HEK293T (cell line): ENCODE measurements around the gene COX10.

ENCODE experiments used
- CTCF ChIA-PET: fragments of 350-600 bp; formaldehyde crosslinking; extraction: SDS; loops from one replicate; lab custom pipeline; 2021; ENCODE audit warnings: antibody characterized with exemption, inconsistent platforms; lab: Yijun Ruan, JAX
- POLR2A ChIA-PET: fragments of 350-600 bp; formaldehyde crosslinking; extraction: SDS; loops from one replicate; lab custom pipeline; 2020; ENCODE audit warnings: antibody characterized with exemption, inconsistent platforms; lab: Yijun Ruan, JAX
- DNase-seq: peaks from one replicate; pipeline ENCODE4 v3.0.0; 2012; ENCODE audit warnings: mixed read lengths; ENCODE audit errors: extremely low spot score
- ARNT ChIP-seq: fragments of 450-650 bp; IDR thresholded peaks from 2 replicates; pipeline ENCODE4 v1.6.1; 2017; ENCODE audit warnings: mild to moderate bottlenecking
- BHLHE40 ChIP-seq: fragments of 450-650 bp; IDR thresholded peaks from 2 replicates; pipeline ENCODE4 v1.6.1; 2016; ENCODE audit warnings: mild to moderate bottlenecking, moderate library complexity, borderline replicate concordance
- CTBP1 ChIP-seq: fragments of 450-650 bp; IDR thresholded peaks from 2 replicates; pipeline ENCODE4 v1.6.1; 2016; ENCODE audit warnings: borderline replicate concordance
- ELF4 ChIP-seq: fragments of 450-650 bp; IDR thresholded peaks from 2 replicates; pipeline ENCODE4 v1.6.1; 2017; ENCODE audit warnings: antibody characterized with exemption
- FOXA1 ChIP-seq: fragments of 450-650 bp; IDR thresholded peaks from 2 replicates; pipeline ENCODE4 v1.6.1; 2016; ENCODE audit warnings: mild to moderate bottlenecking
- FOXK2 ChIP-seq: fragments of 450-650 bp; IDR thresholded peaks from 2 replicates; pipeline ENCODE4 v1.6.1; 2016; ENCODE audit warnings: mild to moderate bottlenecking
- FOXM1 ChIP-seq: fragments of 450-650 bp; IDR thresholded peaks from 2 replicates; pipeline ENCODE4 v1.6.1; 2017; ENCODE audit warnings: mild to moderate bottlenecking, borderline replicate concordance
- HDGF ChIP-seq: fragments of 450-650 bp; IDR thresholded peaks from 2 replicates; pipeline ENCODE4 v1.6.1; 2017; ENCODE audit warnings: antibody characterized with exemption, borderline replicate concordance
- L3MBTL2 ChIP-seq: fragments of 450-650 bp; conservative IDR thresholded peaks from 2 replicates; pipeline ENCODE4 v1.6.1; 2016; ENCODE audit warnings: mild to moderate bottlenecking
- LEF1 ChIP-seq: fragments of 450-650 bp; IDR thresholded peaks from 2 replicates; pipeline ENCODE4 v1.6.1; 2017; ENCODE audit warnings: mild to moderate bottlenecking, borderline replicate concordance
- NFRKB ChIP-seq: fragments of 450-650 bp; IDR thresholded peaks from 2 replicates; pipeline ENCODE4 v1.6.1; 2016; ENCODE audit warnings: mild to moderate bottlenecking, moderate library complexity
- PKNOX1 ChIP-seq: fragments of 450-650 bp; IDR thresholded peaks from 2 replicates; pipeline ENCODE4 v1.6.1; 2016
- SP1 ChIP-seq: fragments of 450-650 bp; IDR thresholded peaks from 2 replicates; pipeline ENCODE4 v1.6.1; 2017
- SUZ12 ChIP-seq: fragments of 450-650 bp; IDR thresholded peaks from 2 replicates; pipeline ENCODE4 v1.6.1; 2016; ENCODE audit warnings: mild to moderate bottlenecking
- TARDBP ChIP-seq: fragments of 450-650 bp; IDR thresholded peaks from 2 replicates; pipeline ENCODE4 v1.6.1; 2016
- ZNF384 ChIP-seq: fragments of 450-650 bp; IDR thresholded peaks from 2 replicates; pipeline ENCODE4 v1.6.1; 2016

COX10 gene

GRCh38 chr17:14086189-14086588 lies 16.9 kb downstream of the COX10 start:
- TF ChIP-seq BHLHE40: no peak
- TF ChIP-seq FOXK2: no peak
- TF ChIP-seq TARDBP: no peak
- TF ChIP-seq SP1: no peak
- TF ChIP-seq ELF4: no peak
- no peak for TF ChIP-seq NFRKB
- TF ChIP-seq L3MBTL2: no peak
- no peak for TF ChIP-seq FOXA1
- no peak for TF ChIP-seq PKNOX1
- no peak for TF ChIP-seq ZNF384
- TF ChIP-seq ARNT: no peak
- TF ChIP-seq LEF1: no peak
- TF ChIP-seq HDGF: no peak
- no peak for TF ChIP-seq FOXM1
- TF ChIP-seq CTBP1: no peak
- ChIA-PET POLR2A (no interaction called here), CTCF (no interaction called here)
- no peak for DNase-seq

GRCh38 chr17:14089179-14089578 lies 19.9 kb downstream of the COX10 start:
- no peak for DNase-seq
- CTCF ChIA-PET: no interaction called here
- POLR2A ChIA-PET: no interaction called here
- TF ChIP-seq ZNF384: no peak

- no peak for TF ChIP-seq SP1
- TF ChIP-seq NFRKB: no peak
- TF ChIP-seq ARNT: no peak
- no peak for TF ChIP-seq CTBP1
- no peak for TF ChIP-seq ZNF384
- TF ChIP-seq ELF4: no peak
- no peak for TF ChIP-seq L3MBTL2
- no peak for TF ChIP-seq FOXM1
- TF ChIP-seq FOXK2: no peak
- TF ChIP-seq SUZ12: no peak
- no peak for TF ChIP-seq LEF1
- TF ChIP-seq BHLHE40: no peak
- no peak for TF ChIP-seq FOXA1
- no peak for TF ChIP-seq HDGF
- no peak for TF ChIP-seq PKNOX1
- TF ChIP-seq TARDBP: no peak
- ChIA-PET POLR2A (no interaction called here), CTCF (no interaction called here)
- DNase-seq: no peak
Observed at GRCh38 chr17:14091367-14091766, 22.1 kb downstream of the COX10 start.

- ChIA-PET POLR2A (no interaction called here), CTCF (no interaction called here)
- DNase-seq: no peak
- TF ChIP-seq CTBP1 (no peak), BHLHE40 (no peak), FOXA1 (no peak), ELF4 (no peak), L3MBTL2 (no peak), ZNF384 (no peak), LEF1 (no peak), FOXM1 (no peak)
Observed at GRCh38 chr17:14092808-14093207, 23.5 kb downstream of the COX10 start.

- DNase-seq: no peak
- TF ChIP-seq BHLHE40 (no peak), L3MBTL2 (no peak), HDGF (no peak), ELF4 (no peak), TARDBP (no peak), NFRKB (no peak), ARNT (no peak), FOXA1 (no peak), LEF1 (no peak)
- ChIA-PET CTCF (no interaction called here), POLR2A (no interaction called here)
Observed at GRCh38 chr17:14094676-14095601, 25.6 kb downstream of the COX10 start.

- no peak for TF ChIP-seq FOXM1
- no peak for TF ChIP-seq CTBP1
- no peak for TF ChIP-seq ELF4
- TF ChIP-seq TARDBP: no peak
- no peak for TF ChIP-seq LEF1
- no peak for TF ChIP-seq SUZ12
- TF ChIP-seq PKNOX1: no peak
- no peak for TF ChIP-seq ARNT
- TF ChIP-seq L3MBTL2: no peak
- ChIA-PET CTCF (no interaction called here), POLR2A (no interaction called here)
- DNase-seq: no peak
Observed at GRCh38 chr17:14095631-14096030, 26.3 kb downstream of the COX10 start.
